Measurements from ENCODE around the gene NIFK.

Gene NIFK

DNA sequence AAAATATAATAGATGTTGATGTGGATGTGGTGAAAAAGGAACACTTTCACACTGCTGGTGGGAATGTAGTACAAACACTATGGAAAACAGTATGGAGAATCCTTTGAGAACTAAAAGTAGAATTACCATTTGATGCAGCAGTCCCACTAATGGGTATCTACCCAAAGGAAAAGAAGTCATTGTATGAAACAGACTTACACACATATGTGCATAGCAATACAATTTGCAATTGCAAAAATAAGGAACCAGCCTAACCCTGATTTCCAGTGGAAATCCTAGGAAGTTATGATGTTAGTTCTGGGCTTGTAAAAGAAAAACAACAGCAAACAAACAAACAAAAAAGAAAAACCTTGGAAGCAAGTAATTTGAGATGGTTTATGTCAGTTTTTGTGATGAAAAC, 58.8 kb downstream of the NIFK start (continued):
- TF ChIP-seq, protein P1, sequence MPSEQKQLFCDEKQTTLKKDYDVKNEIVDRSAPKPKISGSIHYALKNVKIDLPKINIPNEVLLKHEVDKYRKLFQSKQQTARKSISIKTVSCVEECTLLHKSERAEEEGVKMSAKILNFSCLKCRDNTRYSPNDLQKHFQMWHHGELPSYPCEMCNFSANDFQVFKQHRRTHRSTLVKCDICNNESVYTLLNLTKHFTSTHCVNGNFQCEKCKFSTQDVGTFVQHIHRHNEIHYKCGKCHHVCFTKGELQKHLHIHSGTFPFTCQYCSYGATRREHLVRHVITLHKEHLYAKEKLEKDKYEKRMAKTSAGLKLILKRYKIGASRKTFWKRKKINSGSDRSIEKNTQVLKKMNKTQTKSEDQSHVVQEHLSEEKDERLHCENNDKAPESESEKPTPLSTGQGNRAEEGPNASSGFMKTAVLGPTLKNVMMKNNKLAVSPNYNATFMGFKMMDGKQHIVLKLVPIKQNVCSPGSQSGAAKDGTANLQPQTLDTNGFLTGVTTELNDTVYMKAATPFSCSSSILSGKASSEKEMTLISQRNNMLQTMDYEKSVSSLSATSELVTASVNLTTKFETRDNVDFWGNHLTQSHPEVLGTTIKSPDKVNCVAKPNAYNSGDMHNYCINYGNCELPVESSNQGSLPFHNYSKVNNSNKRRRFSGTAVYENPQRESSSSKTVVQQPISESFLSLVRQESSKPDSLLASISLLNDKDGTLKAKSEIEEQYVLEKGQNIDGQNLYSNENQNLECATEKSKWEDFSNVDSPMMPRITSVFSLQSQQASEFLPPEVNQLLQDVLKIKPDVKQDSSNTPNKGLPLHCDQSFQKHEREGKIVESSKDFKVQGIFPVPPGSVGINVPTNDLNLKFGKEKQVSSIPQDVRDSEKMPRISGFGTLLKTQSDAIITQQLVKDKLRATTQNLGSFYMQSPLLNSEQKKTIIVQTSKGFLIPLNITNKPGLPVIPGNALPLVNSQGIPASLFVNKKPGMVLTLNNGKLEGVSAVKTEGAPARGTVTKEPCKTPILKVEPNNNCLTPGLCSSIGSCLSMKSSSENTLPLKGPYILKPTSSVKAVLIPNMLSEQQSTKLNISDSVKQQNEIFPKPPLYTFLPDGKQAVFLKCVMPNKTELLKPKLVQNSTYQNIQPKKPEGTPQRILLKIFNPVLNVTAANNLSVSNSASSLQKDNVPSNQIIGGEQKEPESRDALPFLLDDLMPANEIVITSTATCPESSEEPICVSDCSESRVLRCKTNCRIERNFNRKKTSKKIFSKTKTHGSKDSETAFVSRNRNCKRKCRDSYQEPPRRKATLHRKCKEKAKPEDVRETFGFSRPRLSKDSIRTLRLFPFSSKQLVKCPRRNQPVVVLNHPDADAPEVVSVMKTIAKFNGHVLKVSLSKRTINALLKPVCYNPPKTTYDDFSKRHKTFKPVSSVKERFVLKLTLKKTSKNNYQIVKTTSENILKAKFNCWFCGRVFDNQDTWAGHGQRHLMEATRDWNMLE (tag by site-specific recombination; conservative IDR thresholded peaks at IDR 0.05; ENCODE audit: low read depth) = no peak
- TF ChIP-seq, protein P2, sequence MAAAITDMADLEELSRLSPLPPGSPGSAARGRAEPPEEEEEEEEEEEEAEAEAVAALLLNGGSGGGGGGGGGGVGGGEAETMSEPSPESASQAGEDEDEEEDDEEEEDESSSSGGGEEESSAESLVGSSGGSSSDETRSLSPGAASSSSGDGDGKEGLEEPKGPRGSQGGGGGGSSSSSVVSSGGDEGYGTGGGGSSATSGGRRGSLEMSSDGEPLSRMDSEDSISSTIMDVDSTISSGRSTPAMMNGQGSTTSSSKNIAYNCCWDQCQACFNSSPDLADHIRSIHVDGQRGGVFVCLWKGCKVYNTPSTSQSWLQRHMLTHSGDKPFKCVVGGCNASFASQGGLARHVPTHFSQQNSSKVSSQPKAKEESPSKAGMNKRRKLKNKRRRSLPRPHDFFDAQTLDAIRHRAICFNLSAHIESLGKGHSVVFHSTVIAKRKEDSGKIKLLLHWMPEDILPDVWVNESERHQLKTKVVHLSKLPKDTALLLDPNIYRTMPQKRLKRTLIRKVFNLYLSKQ (tag by site-specific recombination; IDR thresholded peaks at IDR 0.05; ENCODE audit: borderline replicate concordance) = no peak
- TF ChIP-seq, protein P3, sequence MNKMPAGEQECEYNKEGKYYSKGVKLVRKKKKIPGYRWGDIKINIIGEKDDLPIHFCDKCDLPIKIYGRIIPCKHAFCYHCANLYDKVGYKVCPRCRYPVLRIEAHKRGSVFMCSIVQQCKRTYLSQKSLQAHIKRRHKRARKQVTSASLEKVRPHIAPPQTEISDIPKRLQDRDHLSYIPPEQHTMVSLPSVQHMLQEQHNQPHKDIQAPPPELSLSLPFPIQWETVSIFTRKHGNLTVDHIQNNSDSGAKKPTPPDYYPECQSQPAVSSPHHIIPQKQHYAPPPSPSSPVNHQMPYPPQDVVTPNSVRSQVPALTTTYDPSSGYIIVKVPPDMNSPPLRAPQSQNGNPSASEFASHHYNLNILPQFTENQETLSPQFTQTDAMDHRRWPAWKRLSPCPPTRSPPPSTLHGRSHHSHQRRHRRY (tag by site-specific recombination; IDR thresholded peaks at IDR 0.05) = no peak
- no peak for TF ChIP-seq RBAK (tag by site-specific recombination; IDR thresholded peaks at IDR 0.05)

Data from HEK293 (cell line).